ENCODE results near the gene CNTN5. TPM values are rescaled to one million over a fixed set of nuclear protein-coding genes. Genes with fewer than 3 reads are reported as not detected.

CNTN5 gene
- total RNA-seq, 2 donors from 2014 or later = 0.23 to 0.33 TPM

DNA sequence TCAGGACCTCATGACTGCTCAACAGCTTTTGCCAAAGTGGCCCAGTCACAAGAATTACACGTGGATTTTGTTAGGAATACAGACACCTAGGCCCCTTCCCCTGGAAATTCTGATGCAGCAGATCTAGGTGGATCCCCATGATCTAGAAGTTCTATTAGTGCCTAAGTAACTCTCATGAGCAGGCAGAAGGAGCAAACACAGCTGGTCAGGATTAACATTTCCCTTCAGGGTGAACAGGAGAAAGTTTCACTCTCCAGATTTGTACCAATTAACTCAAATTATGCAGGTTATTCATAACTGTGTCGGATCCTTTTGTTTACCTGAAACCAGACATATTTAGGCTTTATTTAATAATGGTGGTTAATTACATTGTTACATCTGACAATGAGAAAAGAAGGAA, 1072.9 kb downstream of the CNTN5 start:
- no peak for DNase-seq (ENCODE audit: low spot score)
- intact Hi-C loops (cut with DNase I) = no loop called here

- intact Hi-C loops (cut with DNase I) = no loop called here
- DNase-seq (ENCODE audit: low spot score) = no peak
Observed at GRCh38 chr11:100094121-100094865, 1073.5 kb downstream of the CNTN5 start.

GRCh38 chr11:100095809-100096208, 1075.1 kb downstream of the CNTN5 start:
- intact Hi-C loops (cut with DNase I) = no loop called here

DNA sequence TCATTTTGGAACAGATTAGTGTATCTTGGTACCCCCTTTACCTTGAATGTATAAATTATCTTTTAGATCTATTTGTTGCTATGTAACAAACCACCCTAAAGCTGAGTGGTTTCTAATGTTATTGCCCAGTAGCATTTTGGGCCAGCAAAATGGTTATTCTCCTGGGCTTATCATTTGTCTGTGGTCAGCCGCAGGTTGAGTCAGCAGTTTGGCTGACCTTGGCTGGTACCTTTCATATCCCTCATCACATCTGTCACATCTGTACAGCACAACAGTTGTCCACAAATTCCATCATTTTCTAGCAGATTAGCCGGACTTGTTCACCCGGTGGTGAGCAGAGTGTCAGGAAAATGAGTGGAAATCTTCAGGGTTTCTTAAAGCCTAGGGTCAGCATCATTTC, 1077.8 kb downstream of the CNTN5 start:
- intact Hi-C loops (cut with DNase I) = no loop called here
- no peak for DNase-seq (ENCODE audit: low spot score)

More at GRCh38 chr11:100095809-100096208, 1075.1 kb downstream of the CNTN5 start:
- DNase-seq (ENCODE audit: low spot score) = no peak

- intact Hi-C loops (cut with DNase I) = no loop called here
- DNase-seq (ENCODE audit: low spot score) = no peak
Observed at GRCh38 chr11:100105255-100105981, 1084.7 kb downstream of the CNTN5 start.

GRCh38 chr11:100105982-100106358, 1085.2 kb downstream of the CNTN5 start:
- no peak for DNase-seq (ENCODE audit: low spot score)
- intact Hi-C loops (cut with DNase I) = no loop called here

DNA sequence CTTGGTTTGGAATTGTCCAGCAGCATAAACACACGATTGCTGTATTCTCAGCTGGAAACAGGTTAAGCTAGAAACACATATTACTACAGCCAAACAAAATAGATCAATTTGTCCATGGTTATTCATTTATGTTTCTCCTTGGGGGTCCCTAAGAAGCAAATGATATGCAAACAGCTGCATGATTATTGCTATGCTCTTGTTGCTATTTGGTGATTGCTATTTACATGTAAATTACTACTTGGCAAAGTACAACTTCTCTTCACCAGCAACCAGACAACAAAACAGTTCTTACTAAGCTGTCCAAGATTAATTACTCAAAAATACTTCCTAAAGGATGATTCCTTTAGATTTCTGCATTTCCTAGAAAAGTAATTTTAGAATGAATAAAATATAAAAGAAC, 1098.4 kb downstream of the CNTN5 start:
- DNase-seq (ENCODE audit: low spot score) = no peak
- intact Hi-C loops (cut with DNase I) = no loop called here

DNA sequence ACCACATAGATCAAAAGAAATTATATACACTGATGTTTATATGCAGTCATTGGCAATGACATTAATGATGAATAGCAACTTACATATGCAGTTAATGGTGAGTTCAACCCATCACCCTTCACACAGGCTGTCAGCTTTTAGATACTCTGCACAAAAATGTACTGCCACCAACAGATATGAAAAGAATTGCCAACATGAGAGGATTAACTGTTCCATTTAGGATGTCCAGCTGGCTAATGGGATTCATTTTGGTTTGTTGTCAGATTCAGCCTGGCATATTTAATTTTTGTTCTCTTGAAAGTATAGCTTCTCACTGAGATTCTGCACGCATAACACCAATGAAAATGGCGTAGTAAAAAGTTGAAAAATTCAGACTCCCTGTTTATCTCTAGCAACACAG, 1112.4 kb downstream of the CNTN5 start:
- no peak for DNase-seq (ENCODE audit: low spot score)
- intact Hi-C loops (cut with DNase I) = no loop called here

GRCh38 chr11:100141201-100141600, 1120.5 kb downstream of the CNTN5 start:
- DNase-seq (ENCODE audit: low spot score) = no peak
- intact Hi-C loops (cut with DNase I) = no loop called here

DNA sequence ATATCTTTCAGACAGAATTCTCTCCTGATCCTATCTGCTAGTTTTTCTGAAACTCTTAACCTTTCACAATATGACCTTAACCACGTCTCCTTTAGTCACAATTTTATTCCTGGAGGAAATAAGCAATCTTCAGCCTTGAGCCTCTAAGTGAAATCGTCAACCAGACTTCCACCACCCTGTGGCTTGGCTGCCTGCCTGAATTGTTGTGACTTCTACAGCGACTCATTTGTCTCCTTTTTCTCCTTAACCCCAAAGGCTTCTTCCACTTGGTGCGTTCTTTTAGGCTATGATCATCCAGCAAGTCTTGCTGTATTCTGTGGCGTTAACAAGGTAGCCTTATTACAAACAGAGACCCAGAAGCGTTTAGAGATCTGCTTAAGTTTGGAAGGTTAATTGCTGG, 1131.2 kb downstream of the CNTN5 start:
- intact Hi-C loops (cut with DNase I) = no loop called here
- DNase-seq (ENCODE audit: low spot score) = peak; percentile 66

- DNase-seq (ENCODE audit: low spot score) = no peak
- intact Hi-C loops (cut with DNase I) = no loop called here
Observed at GRCh38 chr11:100152766-100153165, 1132.0 kb downstream of the CNTN5 start.

GRCh38 chr11:100163471-100163870, 1142.7 kb downstream of the CNTN5 start:
- DNase-seq (ENCODE audit: low spot score) = no peak
- intact Hi-C loops (cut with DNase I) = no loop called here

GRCh38 chr11:100174881-100175280, 1154.1 kb downstream of the CNTN5 start:
- intact Hi-C loops (cut with DNase I) = no loop called here
- no peak for DNase-seq (ENCODE audit: low spot score)

- DNase-seq (ENCODE audit: low spot score) = no peak
- intact Hi-C loops (cut with DNase I) = no loop called here
Observed at GRCh38 chr11:100176456-100176855, 1155.7 kb downstream of the CNTN5 start.

GRCh38 chr11:100177651-100178050, 1156.9 kb downstream of the CNTN5 start:
- DNase-seq (ENCODE audit: low spot score) = no peak

DNA sequence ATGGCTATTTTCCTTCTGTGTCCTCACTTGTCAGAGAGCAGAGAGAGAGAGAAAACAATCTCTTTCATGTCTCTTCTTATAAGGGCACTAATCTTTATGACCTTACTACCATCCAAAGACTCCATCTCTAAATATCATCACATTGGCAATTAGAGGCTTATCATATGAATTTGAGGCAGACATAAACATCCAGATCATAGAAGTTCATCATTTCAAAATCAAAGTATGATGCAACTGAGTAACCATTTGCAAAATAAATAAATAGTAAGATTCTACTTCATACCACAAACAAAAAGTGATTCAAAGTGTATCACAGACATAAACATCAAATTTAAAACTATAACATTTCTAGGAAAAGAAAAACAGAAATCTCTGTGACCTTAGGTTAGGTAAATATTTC, 1161.6 kb downstream of the CNTN5 start:
- intact Hi-C loops (cut with DNase I) = no loop called here
- DNase-seq (ENCODE audit: low spot score) = no peak

More at GRCh38 chr11:100177651-100178050, 1156.9 kb downstream of the CNTN5 start:
- intact Hi-C loops (cut with DNase I) = no loop called here

GRCh38 chr11:100182927-100183326, 1162.2 kb downstream of the CNTN5 start:
- intact Hi-C loops (cut with DNase I) = no loop called here
- no peak for DNase-seq (ENCODE audit: low spot score)

DNA sequence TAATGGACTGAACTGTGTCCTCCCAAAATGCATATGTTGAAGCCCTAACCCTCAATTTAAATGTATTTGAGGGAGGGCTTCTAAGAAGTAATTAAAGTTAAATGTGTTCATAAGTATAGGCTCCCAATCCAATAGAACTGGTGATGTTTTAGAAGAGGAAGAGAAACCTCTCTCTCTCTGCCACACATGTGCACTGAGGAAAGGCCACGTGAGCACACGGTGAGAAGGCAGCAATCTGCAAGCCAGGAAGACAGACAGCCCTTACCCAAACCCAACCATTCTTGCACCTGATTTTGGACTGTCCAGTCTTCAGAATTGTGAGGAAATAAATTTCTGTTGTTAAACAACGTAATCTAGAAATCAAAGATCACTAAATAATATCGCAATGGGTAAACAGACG, 1164.8 kb downstream of the CNTN5 start:
- no peak for DNase-seq (ENCODE audit: low spot score)
- intact Hi-C loops (cut with DNase I) = no loop called here

DNA sequence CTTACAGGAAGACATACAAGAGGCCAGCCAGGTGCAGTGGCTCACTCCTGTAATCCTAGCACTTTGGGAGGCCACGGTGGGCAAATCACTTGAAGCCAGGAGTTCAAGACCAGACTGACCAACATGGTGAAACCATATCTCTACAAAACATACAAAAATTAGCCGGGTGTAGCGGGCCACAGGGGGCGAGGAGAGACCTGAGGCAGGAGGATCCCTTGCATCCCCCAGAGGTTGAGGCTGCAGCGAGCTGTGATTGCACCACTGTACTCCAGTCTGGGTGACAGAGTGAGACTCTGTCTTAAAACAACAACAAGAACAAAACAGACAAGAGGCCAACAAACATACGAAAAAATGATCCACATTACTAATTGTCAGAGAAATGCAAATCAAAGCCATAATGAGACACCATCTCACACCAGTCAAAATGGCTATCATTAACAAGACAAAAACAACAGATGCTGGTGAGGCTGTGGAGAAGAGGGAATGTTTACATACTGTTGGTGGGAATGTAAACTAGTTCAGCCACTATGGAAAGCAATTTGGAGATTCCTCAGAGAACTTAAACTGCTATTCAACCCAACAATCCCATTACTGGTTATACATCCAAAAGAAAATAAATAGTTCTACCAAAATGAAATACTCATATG, 1167.5 kb downstream of the CNTN5 start:
- intact Hi-C loops (cut with DNase I) = no loop called here
- DNase-seq (ENCODE audit: low spot score) = no peak

DNA sequence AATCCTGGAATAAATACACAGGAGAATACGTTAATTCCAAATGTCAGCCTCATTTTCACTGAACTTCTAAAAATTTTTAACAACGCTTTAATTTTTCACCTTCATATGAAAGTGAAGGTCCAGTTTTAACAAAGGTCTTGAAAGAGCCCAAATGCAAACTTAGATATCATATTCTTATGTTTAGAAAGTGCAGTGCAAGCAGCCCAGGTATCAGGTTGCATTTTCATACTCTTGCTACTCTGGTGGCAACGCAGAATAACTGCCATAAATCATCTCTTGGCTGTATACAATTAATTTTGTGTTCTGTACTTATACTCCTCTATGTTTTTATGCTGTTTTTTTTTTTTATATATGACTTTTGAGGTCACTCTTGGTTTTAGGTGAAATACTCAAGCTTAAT, 1169.6 kb downstream of the CNTN5 start:
- DNase-seq (ENCODE audit: low spot score) = no peak
- intact Hi-C loops (cut with DNase I) = no loop called here
